ENCODE data around the gene MECP2.

The MECP2 gene

DNA sequence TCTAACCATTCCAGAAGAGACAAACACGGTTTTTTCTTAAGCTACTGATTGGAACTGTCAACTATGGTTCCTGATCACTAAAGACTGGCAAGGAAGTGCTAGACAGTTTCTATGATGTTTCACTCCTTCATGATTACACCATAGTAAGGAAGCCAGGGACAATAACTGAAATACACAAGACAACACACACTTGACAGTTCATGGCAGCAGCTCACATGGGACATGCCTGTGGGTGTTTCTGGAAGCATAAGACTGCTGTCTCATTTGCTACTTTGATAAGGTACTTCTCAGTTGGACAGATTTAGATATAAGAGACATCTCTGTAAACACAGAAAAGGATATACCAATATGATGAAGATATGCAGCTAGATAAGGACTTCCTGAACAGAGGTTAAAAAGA, 69.5 kb downstream of the MECP2 start:
- no peak for ATAC-seq
- no peak for TF ChIP-seq ZC3H10 (CRISPR knock-in tag; IDR thresholded peaks at IDR 0.05)
- no peak for TF ChIP-seq PPARA (CRISPR knock-in tag; IDR thresholded peaks at IDR 0.05; ENCODE audit: borderline replicate concordance)
- no peak for TF ChIP-seq ARNTL (CRISPR knock-in tag; IDR thresholded peaks at IDR 0.05; ENCODE audit: borderline replicate concordance, low read depth)
- no peak for TF ChIP-seq ISL1 (CRISPR knock-in tag; IDR thresholded peaks at IDR 0.05)
- TF ChIP-seq ESRRG (CRISPR knock-in tag; IDR thresholded peaks at IDR 0.05), result no peak
- no peak for TF ChIP-seq GLIS3 (CRISPR knock-in tag; IDR thresholded peaks at IDR 0.05)
- no peak for TF ChIP-seq SNAI2 (CRISPR knock-in tag; IDR thresholded peaks at IDR 0.05)
- no peak for TF ChIP-seq ZFP3 (CRISPR knock-in tag; IDR thresholded peaks at IDR 0.05)
- no peak for TF ChIP-seq BACH2 (CRISPR knock-in tag; IDR thresholded peaks at IDR 0.05; ENCODE audit: borderline replicate concordance)
- TF ChIP-seq RARB (CRISPR knock-in tag; IDR thresholded peaks at IDR 0.05), result no peak
- TF ChIP-seq ZNF565 (CRISPR knock-in tag; conservative IDR thresholded peaks at IDR 0.05; ENCODE audit: low read depth), result no peak
- TF ChIP-seq, protein P1, sequence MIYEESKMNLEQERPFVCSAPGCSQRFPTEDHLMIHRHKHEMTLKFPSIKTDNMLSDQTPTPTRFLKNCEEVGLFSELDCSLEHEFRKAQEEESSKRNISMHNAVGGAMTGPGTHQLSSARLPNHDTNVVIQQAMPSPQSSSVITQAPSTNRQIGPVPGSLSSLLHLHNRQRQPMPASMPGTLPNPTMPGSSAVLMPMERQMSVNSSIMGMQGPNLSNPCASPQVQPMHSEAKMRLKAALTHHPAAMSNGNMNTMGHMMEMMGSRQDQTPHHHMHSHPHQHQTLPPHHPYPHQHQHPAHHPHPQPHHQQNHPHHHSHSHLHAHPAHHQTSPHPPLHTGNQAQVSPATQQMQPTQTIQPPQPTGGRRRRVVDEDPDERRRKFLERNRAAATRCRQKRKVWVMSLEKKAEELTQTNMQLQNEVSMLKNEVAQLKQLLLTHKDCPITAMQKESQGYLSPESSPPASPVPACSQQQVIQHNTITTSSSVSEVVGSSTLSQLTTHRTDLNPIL (CRISPR knock-in tag; IDR thresholded peaks at IDR 0.05; ENCODE audit: low read depth), result no peak
- TF ChIP-seq ZFP30 (CRISPR knock-in tag; IDR thresholded peaks at IDR 0.05), result no peak
- TF ChIP-seq OSR1 (CRISPR knock-in tag; IDR thresholded peaks at IDR 0.05), result no peak

DNA sequence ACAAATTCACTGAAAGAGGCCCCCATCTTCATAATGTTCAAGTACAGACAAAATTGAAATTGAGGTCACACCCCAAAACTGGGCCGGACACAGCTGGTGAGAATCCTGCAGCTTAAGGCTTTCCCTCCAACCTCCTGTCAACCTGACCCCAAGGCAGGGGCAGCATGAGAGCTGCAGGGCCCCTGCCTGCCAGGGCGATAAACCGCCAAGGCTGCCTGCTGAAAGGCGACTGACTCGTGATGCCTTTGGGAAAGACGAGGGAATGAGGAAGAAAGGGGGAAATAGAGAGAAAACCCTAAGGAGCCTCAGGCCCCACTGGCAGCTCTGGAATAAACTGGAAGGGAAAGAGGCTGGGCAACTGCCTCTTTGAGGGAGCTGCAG, 70.5 kb downstream of the MECP2 start:
- ATAC-seq, result no peak
- TF ChIP-seq ZNF70 (CRISPR knock-in tag; IDR thresholded peaks at IDR 0.05), result no peak
- no peak for TF ChIP-seq ESRRG (CRISPR knock-in tag; IDR thresholded peaks at IDR 0.05)
- TF ChIP-seq CSDC2 (CRISPR knock-in tag; IDR thresholded peaks at IDR 0.05), result no peak

DNA sequence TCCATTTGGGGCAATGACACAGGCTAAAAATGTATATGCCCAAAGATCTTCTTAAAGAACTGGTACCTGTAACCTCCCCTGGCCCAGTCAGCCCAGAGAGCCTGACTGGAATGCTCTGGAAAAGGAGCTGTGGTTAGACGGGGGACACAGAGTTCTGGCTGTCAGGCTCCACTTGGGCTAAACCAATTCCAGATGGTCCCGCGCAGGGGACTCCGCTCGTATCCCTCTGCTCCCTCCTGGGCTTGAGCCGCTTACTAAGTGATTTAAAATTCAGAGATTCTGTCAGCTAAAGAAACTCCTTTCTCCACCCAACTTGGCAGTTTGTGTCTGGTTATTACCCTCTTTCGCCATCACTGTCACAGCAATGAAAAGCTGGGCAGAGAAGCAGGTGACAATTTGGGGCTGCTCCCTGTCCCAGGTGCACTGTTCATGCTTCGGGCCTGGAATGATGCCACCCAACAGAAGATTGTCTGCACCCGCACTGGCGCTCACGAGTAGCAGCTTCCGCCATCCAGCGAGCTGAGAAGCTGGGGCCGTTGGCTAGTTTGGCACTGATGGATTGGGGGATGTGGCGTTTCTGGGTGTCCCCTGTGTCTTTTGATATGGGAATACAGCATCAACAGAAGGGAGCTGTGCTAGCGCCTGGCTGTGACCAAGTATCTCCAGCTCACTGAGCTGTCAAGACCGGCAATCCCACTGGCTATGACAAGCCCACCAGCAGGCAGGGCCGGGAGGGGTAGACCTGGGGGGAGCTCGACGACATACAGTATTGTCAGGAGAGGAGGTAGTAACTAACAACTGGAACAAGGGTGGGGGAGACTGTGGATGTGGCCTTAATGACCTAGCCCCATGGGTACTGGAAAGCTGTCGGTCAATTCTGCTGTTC, 71.1 kb downstream of the MECP2 start:
- no peak for ATAC-seq
- TF ChIP-seq, protein P2, sequence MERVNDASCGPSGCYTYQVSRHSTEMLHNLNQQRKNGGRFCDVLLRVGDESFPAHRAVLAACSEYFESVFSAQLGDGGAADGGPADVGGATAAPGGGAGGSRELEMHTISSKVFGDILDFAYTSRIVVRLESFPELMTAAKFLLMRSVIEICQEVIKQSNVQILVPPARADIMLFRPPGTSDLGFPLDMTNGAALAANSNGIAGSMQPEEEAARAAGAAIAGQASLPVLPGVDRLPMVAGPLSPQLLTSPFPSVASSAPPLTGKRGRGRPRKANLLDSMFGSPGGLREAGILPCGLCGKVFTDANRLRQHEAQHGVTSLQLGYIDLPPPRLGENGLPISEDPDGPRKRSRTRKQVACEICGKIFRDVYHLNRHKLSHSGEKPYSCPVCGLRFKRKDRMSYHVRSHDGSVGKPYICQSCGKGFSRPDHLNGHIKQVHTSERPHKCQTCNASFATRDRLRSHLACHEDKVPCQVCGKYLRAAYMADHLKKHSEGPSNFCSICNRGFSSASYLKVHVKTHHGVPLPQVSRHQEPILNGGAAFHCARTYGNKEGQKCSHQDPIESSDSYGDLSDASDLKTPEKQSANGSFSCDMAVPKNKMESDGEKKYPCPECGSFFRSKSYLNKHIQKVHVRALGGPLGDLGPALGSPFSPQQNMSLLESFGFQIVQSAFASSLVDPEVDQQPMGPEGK (CRISPR knock-in tag; IDR thresholded peaks at IDR 0.05; ENCODE audit: borderline replicate concordance), result no peak
- TF ChIP-seq ZFP3 (CRISPR knock-in tag; IDR thresholded peaks at IDR 0.05) (no peak), TCF4 (CRISPR knock-in tag; IDR thresholded peaks at IDR 0.05; ENCODE audit: borderline replicate concordance) (no peak)
- TF ChIP-seq, protein P3, sequence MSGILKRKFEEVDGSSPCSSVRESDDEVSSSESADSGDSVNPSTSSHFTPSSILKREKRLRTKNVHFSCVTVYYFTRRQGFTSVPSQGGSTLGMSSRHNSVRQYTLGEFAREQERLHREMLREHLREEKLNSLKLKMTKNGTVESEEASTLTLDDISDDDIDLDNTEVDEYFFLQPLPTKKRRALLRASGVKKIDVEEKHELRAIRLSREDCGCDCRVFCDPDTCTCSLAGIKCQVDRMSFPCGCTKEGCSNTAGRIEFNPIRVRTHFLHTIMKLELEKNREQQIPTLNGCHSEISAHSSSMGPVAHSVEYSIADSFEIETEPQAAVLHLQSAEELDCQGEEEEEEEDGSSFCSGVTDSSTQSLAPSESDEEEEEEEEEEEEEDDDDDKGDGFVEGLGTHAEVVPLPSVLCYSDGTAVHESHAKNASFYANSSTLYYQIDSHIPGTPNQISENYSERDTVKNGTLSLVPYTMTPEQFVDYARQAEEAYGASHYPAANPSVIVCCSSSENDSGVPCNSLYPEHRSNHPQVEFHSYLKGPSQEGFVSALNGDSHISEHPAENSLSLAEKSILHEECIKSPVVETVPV (CRISPR knock-in tag; IDR thresholded peaks at IDR 0.05), result no peak

DNA sequence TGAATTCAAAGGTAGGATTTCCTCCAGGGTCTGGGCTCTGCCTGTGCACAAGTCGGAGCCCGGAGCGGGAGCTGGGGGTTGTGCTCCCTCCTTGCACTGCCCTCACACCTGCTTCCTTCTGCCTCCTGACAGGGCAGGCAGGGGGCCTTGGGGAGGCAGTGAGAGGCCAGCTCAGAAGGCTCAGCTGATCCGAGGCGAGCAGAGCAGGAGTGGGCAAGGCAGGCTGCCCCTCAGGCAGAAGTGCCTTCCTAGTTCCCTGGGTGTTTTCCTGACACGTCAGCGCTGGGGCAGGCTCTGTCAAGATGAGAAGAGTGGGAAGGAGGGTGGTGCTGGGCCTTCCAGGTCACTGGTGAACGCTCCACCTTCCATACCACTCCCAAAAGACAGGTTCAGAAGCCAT, 72.3 kb downstream of the MECP2 start:
- no peak for ATAC-seq
- no peak for TF ChIP-seq TCF4 (CRISPR knock-in tag; IDR thresholded peaks at IDR 0.05; ENCODE audit: borderline replicate concordance)
- no peak for TF ChIP-seq RARB (CRISPR knock-in tag; IDR thresholded peaks at IDR 0.05)
- TF ChIP-seq ZFP3 (CRISPR knock-in tag; IDR thresholded peaks at IDR 0.05), result no peak
- TF ChIP-seq, protein P1 (CRISPR knock-in tag; IDR thresholded peaks at IDR 0.05; ENCODE audit: low read depth), result no peak
- no peak for TF ChIP-seq ZNF70 (CRISPR knock-in tag; IDR thresholded peaks at IDR 0.05)
- TF ChIP-seq, protein P2 (CRISPR knock-in tag; IDR thresholded peaks at IDR 0.05; ENCODE audit: borderline replicate concordance), result no peak
- TF ChIP-seq ESRRG (CRISPR knock-in tag; IDR thresholded peaks at IDR 0.05), result no peak
- TF ChIP-seq GLIS3 (CRISPR knock-in tag; IDR thresholded peaks at IDR 0.05), result no peak
- no peak for TF ChIP-seq PPARA (CRISPR knock-in tag; IDR thresholded peaks at IDR 0.05; ENCODE audit: borderline replicate concordance)
- TF ChIP-seq ZNF565 (CRISPR knock-in tag; conservative IDR thresholded peaks at IDR 0.05; ENCODE audit: low read depth), result no peak
- no peak for TF ChIP-seq SNAI2 (CRISPR knock-in tag; IDR thresholded peaks at IDR 0.05)
- no peak for TF ChIP-seq TOX (CRISPR knock-in tag; IDR thresholded peaks at IDR 0.05; ENCODE audit: borderline replicate concordance)
- TF ChIP-seq OSR1 (CRISPR knock-in tag; IDR thresholded peaks at IDR 0.05), result no peak
- TF ChIP-seq, protein P3 (CRISPR knock-in tag; IDR thresholded peaks at IDR 0.05), result no peak

All from SK-N-SH treated with all-trans-retinoic acid at 6 μM for 48 hours (cell line).